Transverse colon (tissue), 4 donors: ENCODE measurements around the gene GRAP.
A peak's percentile ranks its signal among the peaks of the same experiment; 100 is the strongest.

Experiments used
- EP300 ChIP-seq: sonication (generic); formaldehyde crosslinking; IDR thresholded peaks from one replicate; pipeline ENCODE4 v1.6.1; 2017; ENCODE audit warnings: antibody characterized with exemption, low read depth
- POLR2A ChIP-seq: fragments of 450-650 bp; IDR thresholded peaks from one replicate; pipeline ENCODE4 v1.6.1; 2016; ENCODE audit warnings: antibody characterized with exemption, mild to moderate bottlenecking, moderate library complexity
- POLR2AphosphoS5 ChIP-seq, 3 donors: sonication (generic); formaldehyde crosslinking; IDR thresholded peaks; one replicate each; pipeline ENCODE4 v1.6.1; 2016; ENCODE audit warnings: antibody characterized with exemption in 3 of 3
- TF ChIP-seq, protein P1 (sequence below), 5 experiments: fragments of 200-600 bp in 3 of 5; fragments of 450-650 bp in 2 of 5; sonication (generic) in 3 of 5; IDR thresholded peaks; 1 replicate in 2 of 5; 2 replicates in 3 of 5; pipeline ENCODE4 v1.5.1; 2016 to 2017; ENCODE audit warnings: antibody characterized with exemption in 5 of 5, inconsistent platforms in 3 of 5, mild to moderate bottlenecking in 2 of 5, moderate library complexity in 1 of 5

DNA sequence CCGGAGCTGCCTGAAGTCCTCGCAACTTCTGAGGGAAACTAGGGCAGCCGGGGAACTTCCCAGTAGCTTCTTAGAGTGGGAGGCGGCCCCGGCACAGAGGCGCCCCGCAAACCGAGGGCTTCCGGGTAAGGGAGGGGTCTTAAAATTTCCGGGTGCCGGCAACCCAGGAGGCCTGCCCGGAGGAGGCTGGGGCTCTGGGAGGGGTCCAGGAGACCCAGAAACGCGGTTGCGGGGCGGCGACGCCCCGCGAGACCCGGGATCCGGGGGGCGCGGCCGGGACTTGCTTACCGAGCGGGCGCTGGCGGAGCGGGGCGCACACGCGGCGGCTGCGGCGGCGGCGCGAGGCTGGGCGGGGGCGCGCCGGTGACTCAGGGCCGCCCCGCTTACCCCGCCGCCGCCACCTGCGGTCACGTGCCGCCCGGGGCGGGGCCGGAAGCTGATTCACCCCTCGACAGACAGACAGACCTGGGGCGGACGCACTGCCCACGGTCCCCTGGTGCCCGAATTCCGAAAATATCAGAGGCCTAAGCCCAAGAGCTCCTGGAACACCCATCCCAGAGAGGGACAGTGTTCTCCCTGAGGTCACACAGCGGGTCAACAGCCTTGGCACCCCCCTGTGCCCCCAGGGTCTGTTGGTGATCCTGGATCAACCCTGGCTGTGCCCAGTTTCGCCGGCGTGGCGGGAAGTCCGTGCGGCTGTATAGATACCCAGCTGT is 42.2 kb downstream of the GRAP start, which contains the start of gene FAM83G:
- TF ChIP-seq, protein P1, sequence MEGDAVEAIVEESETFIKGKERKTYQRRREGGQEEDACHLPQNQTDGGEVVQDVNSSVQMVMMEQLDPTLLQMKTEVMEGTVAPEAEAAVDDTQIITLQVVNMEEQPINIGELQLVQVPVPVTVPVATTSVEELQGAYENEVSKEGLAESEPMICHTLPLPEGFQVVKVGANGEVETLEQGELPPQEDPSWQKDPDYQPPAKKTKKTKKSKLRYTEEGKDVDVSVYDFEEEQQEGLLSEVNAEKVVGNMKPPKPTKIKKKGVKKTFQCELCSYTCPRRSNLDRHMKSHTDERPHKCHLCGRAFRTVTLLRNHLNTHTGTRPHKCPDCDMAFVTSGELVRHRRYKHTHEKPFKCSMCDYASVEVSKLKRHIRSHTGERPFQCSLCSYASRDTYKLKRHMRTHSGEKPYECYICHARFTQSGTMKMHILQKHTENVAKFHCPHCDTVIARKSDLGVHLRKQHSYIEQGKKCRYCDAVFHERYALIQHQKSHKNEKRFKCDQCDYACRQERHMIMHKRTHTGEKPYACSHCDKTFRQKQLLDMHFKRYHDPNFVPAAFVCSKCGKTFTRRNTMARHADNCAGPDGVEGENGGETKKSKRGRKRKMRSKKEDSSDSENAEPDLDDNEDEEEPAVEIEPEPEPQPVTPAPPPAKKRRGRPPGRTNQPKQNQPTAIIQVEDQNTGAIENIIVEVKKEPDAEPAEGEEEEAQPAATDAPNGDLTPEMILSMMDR (IDR thresholded peaks at IDR 0.05) = no peak
- peak; percentile 63 to 77 (median 71) for TF ChIP-seq POLR2AphosphoS5 (IDR thresholded peaks at IDR 0.05)
- TF ChIP-seq EP300 = no peak
- peak; percentile 80 for TF ChIP-seq POLR2A
